ENCODE results near the gene GUK1. TPM values are rescaled to one million over a fixed set of nuclear protein-coding genes. Genes with fewer than 3 reads are reported as not detected.

The GUK1 gene
- total and polyA plus RNA-seq, 2 of the 8 experiments (the other 6 are each of a cell fraction or from before 2014, with no cell fraction given) = 68.5 to 183 TPM

- no peak for TF ChIP-seq CHD7 (IDR thresholded peaks at IDR 0.05; ENCODE audit: insufficient replicate concordance, low read length)
- no peak for TF ChIP-seq ASH2L (IDR thresholded peaks at IDR 0.05; ENCODE audit: low read length)
- TF ChIP-seq RBBP5 (IDR thresholded peaks at IDR 0.05; ENCODE audit: borderline replicate concordance, low read depth, low read length) = no peak
- TF ChIP-seq PHF8 (conservative IDR thresholded peaks at IDR 0.05; ENCODE audit: low read depth, low read length) = no peak
- no peak for TF ChIP-seq GTF2F1 (IDR thresholded peaks at IDR 0.05; ENCODE audit: borderline replicate concordance, low read depth, low read length)
These were observed 19.1 kb upstream of the GUK1 start (continued) for GRCh38 chr1:228120857-228121489.
